GM12873 (cell line): ENCODE measurements around the gene FAM120B.

ENCODE experiments used
- CTCF ChIP-seq: IDR thresholded peaks from 2 replicates; pipeline ENCODE4 v1.5.1; 2012; ENCODE audit warnings: low read depth, mild to moderate bottlenecking, moderate library complexity, low read length, control low read depth; ENCODE audit not compliant: insufficient read depth; ENCODE audit errors: missing control alignments

Gene FAM120B

GRCh38 chr6:170366248-170366960 lies 59.8 kb downstream of the FAM120B start:
- no peak for TF ChIP-seq CTCF

- TF ChIP-seq CTCF: no peak
Observed at GRCh38 chr6:170367241-170367640, 60.7 kb downstream of the FAM120B start.

- TF ChIP-seq CTCF: no peak
Observed at GRCh38 chr6:170368544-170368943, 62.0 kb downstream of the FAM120B start.

GRCh38 chr6:170369403-170369802 lies 62.8 kb downstream of the FAM120B start:
- TF ChIP-seq CTCF: no peak

- TF ChIP-seq CTCF: no peak
Observed at GRCh38 chr6:170370416-170370815, 63.9 kb downstream of the FAM120B start.

- no peak for TF ChIP-seq CTCF
Observed at GRCh38 chr6:170371080-170371479, 64.5 kb downstream of the FAM120B start.

GRCh38 chr6:170371588-170371987 lies 65.0 kb downstream of the FAM120B start:
- TF ChIP-seq CTCF: no peak
